NCI-H187 (cell line): ENCODE measurements around the gene ERBB4.

Source experiments
- DNase-seq, 2 experiments: peaks; one replicate each; lab custom pipeline; 2025; lab: John Stamatoyannopoulos, UW

Gene ERBB4

GRCh38 chr2:211833582-211834279, 704.9 kb downstream of the ERBB4 start:
- no peak for DNase-seq

- no peak for DNase-seq
These were observed 708.9 kb downstream of the ERBB4 start for GRCh38 chr2:211829725-211830124.

DNA sequence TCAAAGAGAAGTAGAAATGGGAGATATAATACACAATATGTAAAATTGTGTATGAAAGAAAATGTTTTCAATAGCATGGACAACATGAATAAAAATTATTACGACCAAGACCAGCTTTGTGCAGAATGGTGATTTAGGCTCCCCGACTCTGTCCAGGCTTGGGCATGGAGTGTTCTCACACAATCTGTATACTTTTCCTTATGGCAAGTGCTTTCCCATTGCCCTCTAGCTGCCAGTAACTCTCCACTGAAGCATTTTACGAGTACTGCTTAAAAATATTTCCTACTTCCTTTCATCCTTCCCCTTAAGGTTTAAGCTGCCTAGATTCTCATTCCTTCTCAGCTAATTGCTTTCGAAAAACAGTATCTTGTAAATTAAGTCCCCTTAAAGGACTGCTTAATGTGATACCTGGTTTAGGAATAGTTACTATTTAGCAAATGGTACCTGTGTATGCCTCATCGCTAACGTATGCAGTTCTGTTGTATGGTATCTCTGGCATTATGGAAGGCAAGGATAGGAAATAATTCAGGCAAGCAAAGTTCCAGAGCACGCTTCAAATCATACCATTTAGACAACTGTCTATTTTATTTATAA, 714.6 kb downstream of the ERBB4 start:
- no peak for DNase-seq

GRCh38 chr2:211822686-211823335, 715.8 kb downstream of the ERBB4 start:
- no peak for DNase-seq

GRCh38 chr2:211816754-211817153, 721.8 kb downstream of the ERBB4 start:
- DNase-seq = no peak

- DNase-seq = no peak
These were observed 726.0 kb downstream of the ERBB4 start for GRCh38 chr2:211812587-211812986.

GRCh38 chr2:211802666-211803065, 735.9 kb downstream of the ERBB4 start:
- DNase-seq = no peak

DNA sequence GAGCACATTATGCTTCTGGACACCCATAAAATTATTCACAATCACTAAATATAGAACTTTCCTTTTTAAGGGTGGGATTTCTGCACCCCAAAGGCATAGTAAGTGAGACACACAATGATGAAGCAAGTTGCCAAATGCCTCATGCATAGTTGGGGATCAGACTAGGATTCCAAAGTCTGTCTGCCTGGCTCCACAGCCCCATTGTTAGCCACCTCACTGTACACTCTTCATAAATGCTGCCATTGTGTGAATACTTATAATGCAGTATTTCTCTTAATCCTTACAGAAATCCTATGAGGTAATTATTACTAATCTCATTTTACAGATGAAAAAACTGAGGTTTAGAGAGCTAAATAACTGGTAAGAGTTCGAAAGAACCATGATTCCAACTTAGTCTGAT, 738.6 kb downstream of the ERBB4 start:
- DNase-seq = no peak

- DNase-seq = no peak
These were observed 739.7 kb downstream of the ERBB4 start for GRCh38 chr2:211798868-211799267.

DNA sequence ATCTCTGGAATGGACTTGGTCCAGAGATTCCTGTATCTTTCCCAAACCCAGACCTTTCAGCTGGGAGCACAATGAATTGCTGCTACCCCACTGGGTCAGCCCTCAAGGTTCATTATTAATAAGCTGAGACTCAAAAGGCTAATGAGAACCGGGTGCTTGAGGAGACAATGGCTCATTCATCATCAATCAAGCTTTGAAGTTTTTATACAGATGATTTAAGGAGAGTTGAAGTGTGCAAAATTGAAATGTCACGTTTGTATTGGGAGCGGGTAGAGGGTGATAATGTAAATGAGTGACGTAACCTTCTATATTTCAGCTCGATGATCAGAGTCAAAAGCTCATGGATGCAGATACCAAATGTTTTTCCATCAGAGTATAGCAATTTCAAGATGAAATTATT, 744.9 kb downstream of the ERBB4 start:
- no peak for DNase-seq

DNA sequence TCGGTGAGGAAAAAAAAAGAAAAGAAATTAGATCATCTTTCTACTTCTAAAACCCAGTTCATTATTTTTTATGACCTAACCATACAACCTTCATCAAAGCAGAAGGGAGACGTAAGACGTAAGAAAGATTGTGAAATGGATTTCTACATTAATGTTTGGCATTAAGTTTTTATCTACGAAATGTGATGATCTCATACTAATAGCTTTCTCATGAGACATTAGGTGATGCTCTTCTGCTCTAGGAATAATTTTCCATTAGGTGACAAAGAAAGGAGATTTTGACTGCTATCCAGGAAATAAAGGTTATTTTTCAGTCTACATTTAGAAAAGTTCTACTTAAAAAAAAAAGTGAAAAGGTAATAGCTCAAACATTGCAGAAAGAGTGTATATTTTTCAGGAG, 748.6 kb downstream of the ERBB4 start:
- DNase-seq = no peak

DNA sequence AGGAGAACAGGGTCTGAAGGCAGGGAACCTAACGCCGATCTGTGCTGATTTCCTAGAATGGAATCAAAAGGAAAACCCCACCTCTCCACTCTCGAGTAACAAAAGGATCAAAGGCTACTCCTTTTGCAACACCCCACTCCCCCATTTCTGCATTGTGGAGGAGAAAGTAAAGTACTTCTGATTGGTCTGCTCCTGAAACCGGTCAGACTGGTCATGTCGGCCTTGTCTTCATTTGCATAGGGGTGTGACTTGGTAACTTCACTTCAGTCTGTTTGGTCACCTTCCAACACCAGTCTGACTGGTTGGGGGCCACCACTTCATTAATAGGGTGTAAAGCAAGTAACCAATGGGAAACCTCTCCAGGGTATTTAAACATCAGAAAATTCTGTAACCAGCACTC, 771.9 kb downstream of the ERBB4 start:
- DNase-seq = no peak

DNA sequence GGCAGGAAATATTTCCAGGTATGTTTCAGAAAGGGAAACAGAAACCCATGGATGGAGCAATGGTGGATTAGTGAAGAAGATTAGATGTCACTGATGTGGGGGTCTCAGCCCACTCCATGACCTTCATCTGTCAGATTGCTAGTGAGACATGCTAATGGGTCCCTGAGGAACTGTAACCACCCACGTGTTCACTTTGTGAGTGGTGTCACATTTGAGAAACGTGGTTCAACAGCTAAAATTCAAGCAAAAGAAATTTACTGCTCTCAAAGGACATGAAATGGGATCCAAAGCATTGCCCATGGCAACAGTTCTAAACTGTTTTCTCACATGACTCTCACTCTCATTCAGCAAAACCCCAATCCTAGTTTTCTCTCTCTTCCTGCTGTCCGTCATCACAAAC, 776.1 kb downstream of the ERBB4 start:
- no peak for DNase-seq

- DNase-seq = no peak
These were observed 778.5 kb downstream of the ERBB4 start for GRCh38 chr2:211760103-211760502.

DNA sequence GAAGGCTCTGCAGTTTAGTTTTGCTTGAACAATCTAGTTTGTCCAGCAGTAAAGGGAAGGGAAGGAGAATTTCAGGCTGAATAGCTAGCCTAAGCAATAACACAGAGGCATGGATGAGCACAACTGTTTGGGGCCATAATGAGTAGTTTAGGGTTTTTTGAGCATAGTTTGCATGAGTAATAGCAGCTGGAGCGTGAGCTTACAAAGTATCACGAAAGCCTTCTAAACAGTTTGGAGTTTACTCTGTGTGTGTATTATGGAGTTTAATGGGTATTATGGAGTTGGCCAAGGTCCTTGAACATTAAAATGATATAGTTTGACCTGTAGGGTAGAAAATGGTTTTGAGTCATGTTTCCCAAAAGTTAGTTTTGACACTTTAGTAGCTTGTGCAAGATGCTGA, 782.3 kb downstream of the ERBB4 start:
- no peak for DNase-seq

GRCh38 chr2:211755187-211755586, 783.4 kb downstream of the ERBB4 start:
- DNase-seq = no peak

- no peak for DNase-seq
These were observed 786.8 kb downstream of the ERBB4 start for GRCh38 chr2:211751848-211752247.

- DNase-seq = no peak
These were observed 790.3 kb downstream of the ERBB4 start for GRCh38 chr2:211748339-211748738.

GRCh38 chr2:211745295-211746097, 793.1 kb downstream of the ERBB4 start:
- DNase-seq = peak in 1 of 2 experiments; percentile 17

GRCh38 chr2:211744379-211744778, 794.2 kb downstream of the ERBB4 start:
- DNase-seq = no peak

DNA sequence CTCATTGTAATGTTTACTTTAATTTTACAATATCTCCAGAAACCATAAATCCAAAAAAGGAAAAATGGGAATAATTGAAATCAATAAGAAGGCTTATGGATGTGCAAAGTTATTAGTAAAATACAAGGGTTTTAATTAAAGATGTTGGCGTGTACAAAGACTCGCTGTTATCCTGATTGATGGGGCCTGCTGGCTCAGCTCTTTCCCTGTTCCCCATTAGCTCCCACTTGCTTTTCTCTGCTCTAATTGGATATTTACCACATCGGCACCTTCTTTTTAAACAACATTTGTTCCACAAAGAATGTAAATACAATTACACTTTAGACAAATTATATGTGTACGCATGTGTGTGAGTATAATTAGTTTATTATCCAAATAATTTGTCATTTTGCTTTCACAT, 796.6 kb downstream of the ERBB4 start:
- no peak for DNase-seq

GRCh38 chr2:211737282-211737681, 801.3 kb downstream of the ERBB4 start:
- DNase-seq = no peak

GRCh38 chr2:211730215-211730614, 808.4 kb downstream of the ERBB4 start:
- DNase-seq = no peak
